ENCODE data around the gene TMEM272.

Gene TMEM272

GRCh38 chr13:51786425-51787265 lies 58.3 kb downstream of the TMEM272 start:
- Histone ChIP-seq H3K27me3 (ENCODE audit: low read depth, low read length) (no peaks in the 10 kb centered on the region), H3K36me3 (ENCODE audit: control insufficient read depth in 1 of 2, insufficient read depth in 2 of 2, low read length in 2 of 2) (no peaks in the 10 kb centered on the region), H3K4me3 (ENCODE audit: low read depth in 1 of 2, low read length in 2 of 2) (peak overlapping the region in 1 of 2 donors; percentile 12), H3K4me1 (ENCODE audit: control insufficient read depth in 1 of 2, insufficient read depth in 2 of 2, low read length in 2 of 2) (peaks cover 10 to 16% of the 10 kb centered on the region in 2 donors), H3K27ac (ENCODE audit: low read length) (no peak overlapping the region), H3K9me3 (ENCODE audit: control insufficient read depth in 1 of 2, low read length in 2 of 2) (no peaks in the 10 kb centered on the region)

- Histone ChIP-seq H3K4me1 (ENCODE audit: control insufficient read depth in 1 of 2, insufficient read depth in 2 of 2, low read length in 2 of 2) (peaks cover 10 to 16% of the 10 kb centered on the region in 2 donors), H3K27me3 (ENCODE audit: low read depth, low read length) (no peaks in the 10 kb centered on the region), H3K9me3 (ENCODE audit: control insufficient read depth in 1 of 2, low read length in 2 of 2) (no peaks in the 10 kb centered on the region), H3K36me3 (ENCODE audit: control insufficient read depth in 1 of 2, insufficient read depth in 2 of 2, low read length in 2 of 2) (no peaks in the 10 kb centered on the region), H3K27ac (ENCODE audit: low read length) (no peak overlapping the region), H3K4me3 (ENCODE audit: low read depth in 1 of 2, low read length in 2 of 2) (peak overlapping the region in 1 of 2 donors; percentile 12)
These were observed 59.1 kb downstream of the TMEM272 start for GRCh38 chr13:51785712-51786424.

GRCh38 chr13:51784097-51784496 lies 60.9 kb downstream of the TMEM272 start:
- H3K4me3 ChIP-seq (ENCODE audit: low read depth in 1 of 2, low read length in 2 of 2): no peak overlapping the region
- no peaks in the 10 kb centered on the region for H3K36me3 ChIP-seq (ENCODE audit: control insufficient read depth in 1 of 2, insufficient read depth in 2 of 2, low read length in 2 of 2)
- no peak overlapping the region for H3K27ac ChIP-seq (ENCODE audit: low read length)
- peaks cover 10 to 16% of the 10 kb centered on the region in 2 donors for H3K4me1 ChIP-seq (ENCODE audit: control insufficient read depth in 1 of 2, insufficient read depth in 2 of 2, low read length in 2 of 2)
- H3K9me3 ChIP-seq (ENCODE audit: control insufficient read depth in 1 of 2, low read length in 2 of 2): no peaks in the 10 kb centered on the region
- no peaks in the 10 kb centered on the region for H3K27me3 ChIP-seq (ENCODE audit: low read depth, low read length)

- no peak overlapping the region for H3K27ac ChIP-seq (ENCODE audit: low read length)
- H3K9me3 ChIP-seq (ENCODE audit: control insufficient read depth in 1 of 2, low read length in 2 of 2): no peaks in the 10 kb centered on the region
- H3K4me1 ChIP-seq (ENCODE audit: control insufficient read depth in 1 of 2, insufficient read depth in 2 of 2, low read length in 2 of 2): peaks cover 10 to 16% of the 10 kb centered on the region in 2 donors
These were observed 61.4 kb downstream of the TMEM272 start for GRCh38 chr13:51783428-51784094.

GRCh38 chr13:51782026-51782710 lies 62.8 kb downstream of the TMEM272 start:
- Histone ChIP-seq H3K4me1 (ENCODE audit: control insufficient read depth in 1 of 2, insufficient read depth in 2 of 2, low read length in 2 of 2) (peaks cover 10 to 16% of the 10 kb centered on the region in 2 donors), H3K27me3 (ENCODE audit: low read depth, low read length) (no peaks in the 10 kb centered on the region), H3K4me3 (ENCODE audit: low read depth in 1 of 2, low read length in 2 of 2) (no peak overlapping the region), H3K36me3 (ENCODE audit: control insufficient read depth in 1 of 2, insufficient read depth in 2 of 2, low read length in 2 of 2) (no peaks in the 10 kb centered on the region), H3K9me3 (ENCODE audit: control insufficient read depth in 1 of 2, low read length in 2 of 2) (no peaks in the 10 kb centered on the region), H3K27ac (ENCODE audit: low read length) (no peak overlapping the region)

More at GRCh38 chr13:51783428-51784094, 61.4 kb downstream of the TMEM272 start:
- H3K4me3 ChIP-seq (ENCODE audit: low read depth in 1 of 2, low read length in 2 of 2): no peak overlapping the region
- H3K36me3 ChIP-seq (ENCODE audit: control insufficient read depth in 1 of 2, insufficient read depth in 2 of 2, low read length in 2 of 2): no peaks in the 10 kb centered on the region
- H3K27me3 ChIP-seq (ENCODE audit: low read depth, low read length): no peaks in the 10 kb centered on the region

DNA sequence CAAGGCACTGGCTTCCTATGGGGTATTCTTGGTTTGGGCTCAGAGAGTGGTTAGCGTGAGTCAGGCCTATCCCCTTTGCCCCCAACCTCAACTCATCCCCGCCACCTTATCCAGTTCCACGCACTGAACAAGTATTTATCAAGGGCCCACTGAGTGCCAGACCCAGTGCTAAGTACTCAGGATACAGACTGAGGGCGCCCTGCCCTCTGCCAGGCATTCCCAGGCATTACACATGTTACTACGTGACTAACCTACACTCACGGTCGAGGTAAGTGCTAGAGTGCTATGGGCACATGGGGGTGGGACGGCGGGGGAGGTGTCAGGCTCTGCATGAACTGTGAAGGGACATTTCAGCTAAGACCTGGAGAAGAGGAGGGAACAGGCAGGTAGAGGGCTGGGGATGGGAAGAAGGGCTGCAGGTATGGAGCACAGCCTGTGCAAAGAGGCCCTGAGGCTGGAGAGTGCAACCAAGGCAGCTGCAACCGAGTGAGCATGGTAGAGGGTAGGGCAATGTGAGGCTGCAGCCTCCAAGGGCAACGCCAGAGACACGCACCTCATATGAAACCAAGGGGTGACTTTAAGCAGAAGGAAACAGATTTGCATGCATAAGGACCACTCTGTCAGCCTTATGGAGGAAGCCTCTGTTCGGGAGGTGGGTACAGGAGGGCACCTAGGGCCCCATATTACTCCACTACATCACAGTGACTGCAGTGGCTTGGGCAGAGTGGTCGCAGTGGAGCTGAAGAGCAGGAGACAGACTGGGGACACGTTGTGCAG lies 63.5 kb downstream of the TMEM272 start:
- Histone ChIP-seq H3K4me3 (ENCODE audit: low read depth in 1 of 2, low read length in 2 of 2) (no peak overlapping the region), H3K36me3 (ENCODE audit: control insufficient read depth in 1 of 2, insufficient read depth in 2 of 2, low read length in 2 of 2) (no peaks in the 10 kb centered on the region), H3K27ac (ENCODE audit: low read length) (no peak overlapping the region), H3K9me3 (ENCODE audit: control insufficient read depth in 1 of 2, low read length in 2 of 2) (no peaks in the 10 kb centered on the region), H3K27me3 (ENCODE audit: low read depth, low read length) (no peaks in the 10 kb centered on the region), H3K4me1 (ENCODE audit: control insufficient read depth in 1 of 2, insufficient read depth in 2 of 2, low read length in 2 of 2) (peaks cover 9 to 12% of the 10 kb centered on the region in 2 donors)

- Histone ChIP-seq H3K9me3 (ENCODE audit: control insufficient read depth in 1 of 2, low read length in 2 of 2) (no peaks in the 10 kb centered on the region), H3K27me3 (ENCODE audit: low read depth, low read length) (no peaks in the 10 kb centered on the region), H3K27ac (ENCODE audit: low read length) (no peak overlapping the region), H3K4me1 (ENCODE audit: control insufficient read depth in 1 of 2, insufficient read depth in 2 of 2, low read length in 2 of 2) (no peaks in the 10 kb centered on the region), H3K4me3 (ENCODE audit: low read depth in 1 of 2, low read length in 2 of 2) (no peak overlapping the region), H3K36me3 (ENCODE audit: control insufficient read depth in 1 of 2, insufficient read depth in 2 of 2, low read length in 2 of 2) (no peaks in the 10 kb centered on the region)
These were observed 64.9 kb downstream of the TMEM272 start for GRCh38 chr13:51780099-51780498.

GRCh38 chr13:51778392-51778791 lies 66.6 kb downstream of the TMEM272 start:
- Histone ChIP-seq H3K4me3 (ENCODE audit: low read depth in 1 of 2, low read length in 2 of 2) (no peak overlapping the region), H3K36me3 (ENCODE audit: control insufficient read depth in 1 of 2, insufficient read depth in 2 of 2, low read length in 2 of 2) (no peaks in the 10 kb centered on the region), H3K27me3 (ENCODE audit: low read depth, low read length) (no peaks in the 10 kb centered on the region), H3K4me1 (ENCODE audit: control insufficient read depth in 1 of 2, insufficient read depth in 2 of 2, low read length in 2 of 2) (no peaks in the 10 kb centered on the region), H3K9me3 (ENCODE audit: control insufficient read depth in 1 of 2, low read length in 2 of 2) (no peaks in the 10 kb centered on the region), H3K27ac (ENCODE audit: low read length) (no peak overlapping the region)

DNA sequence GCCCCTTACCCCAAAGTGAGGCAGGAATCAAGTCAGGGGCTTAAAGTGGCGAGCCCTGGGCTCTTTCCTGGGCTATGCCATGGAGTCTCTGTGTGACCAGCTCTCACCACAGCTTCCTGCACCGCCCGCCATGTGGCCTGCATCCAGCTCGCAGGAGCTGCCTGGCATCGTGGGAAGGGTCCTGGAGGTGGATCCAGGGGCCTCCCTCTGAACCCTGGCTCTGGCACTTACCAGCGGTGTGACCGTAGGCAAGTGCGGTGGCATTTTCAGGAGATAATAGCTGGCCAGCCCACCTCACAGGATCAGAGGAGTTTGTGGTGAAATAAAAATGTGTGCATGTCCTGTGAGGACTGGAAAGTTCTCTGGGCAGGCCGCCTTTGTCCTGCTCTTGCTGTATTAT lies 67.1 kb downstream of the TMEM272 start:
- Histone ChIP-seq H3K4me3 (ENCODE audit: low read depth in 1 of 2, low read length in 2 of 2) (no peak overlapping the region), H3K36me3 (ENCODE audit: control insufficient read depth in 1 of 2, insufficient read depth in 2 of 2, low read length in 2 of 2) (peaks cover 0 to 2% of the 10 kb centered on the region in 2 donors), H3K9me3 (ENCODE audit: control insufficient read depth in 1 of 2, low read length in 2 of 2) (no peaks in the 10 kb centered on the region), H3K27me3 (ENCODE audit: low read depth, low read length) (no peaks in the 10 kb centered on the region), H3K27ac (ENCODE audit: low read length) (no peak overlapping the region), H3K4me1 (ENCODE audit: control insufficient read depth in 1 of 2, insufficient read depth in 2 of 2, low read length in 2 of 2) (no peaks in the 10 kb centered on the region)

DNA sequence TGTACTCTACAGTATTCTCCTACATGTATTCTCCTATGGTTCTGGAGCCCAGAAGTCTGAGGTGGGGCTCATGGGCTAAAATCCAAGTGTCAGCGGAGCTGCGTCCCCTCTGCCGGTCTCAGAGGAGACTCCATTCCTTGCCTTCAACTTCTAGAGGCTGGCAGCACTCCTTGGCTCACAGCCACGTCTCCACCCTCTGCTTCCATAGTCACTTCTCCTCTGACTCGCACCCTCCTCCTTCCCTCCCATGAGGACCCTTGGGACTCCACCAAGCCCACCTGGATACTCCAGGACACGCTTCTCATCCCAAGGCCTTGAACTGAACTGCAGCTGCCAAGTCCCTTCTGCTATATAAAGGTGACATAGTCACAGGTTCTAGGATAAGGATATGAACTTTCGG lies 68.8 kb downstream of the TMEM272 start:
- no peaks in the 10 kb centered on the region for H3K27me3 ChIP-seq (ENCODE audit: low read depth, low read length)
- peaks cover 4% of the 10 kb centered on the region in 2 donors for H3K36me3 ChIP-seq (ENCODE audit: control insufficient read depth in 1 of 2, insufficient read depth in 2 of 2, low read length in 2 of 2)
- no peak overlapping the region for H3K27ac ChIP-seq (ENCODE audit: low read length)
- no peaks in the 10 kb centered on the region for H3K4me1 ChIP-seq (ENCODE audit: control insufficient read depth in 1 of 2, insufficient read depth in 2 of 2, low read length in 2 of 2)
- H3K4me3 ChIP-seq (ENCODE audit: low read depth in 1 of 2, low read length in 2 of 2): no peak overlapping the region
- no peaks in the 10 kb centered on the region for H3K9me3 ChIP-seq (ENCODE audit: control insufficient read depth in 1 of 2, low read length in 2 of 2)

All from muscle layer of duodenum (tissue), 2 donors.